HepG2 (cell line): ENCODE measurements around the gene ESRP2. TPM values are rescaled to one million over a fixed set of nuclear protein-coding genes. Genes with fewer than 3 reads are reported as not detected.

Source experiments
- ARNT2 ChIP-seq: sonication (generic); formaldehyde crosslinking; IDR thresholded peaks from 2 replicates; pipeline ENCODE4 v1.8.0; 2022; ENCODE audit warnings: mild to moderate bottlenecking, low read depth, missing genetic modification reagents, moderate library complexity
- DMAP1 ChIP-seq: IDR thresholded peaks from 2 replicates; pipeline ENCODE4 v1.6.1; 2016
- DMTF1 ChIP-seq: sonication (generic); formaldehyde crosslinking; IDR thresholded peaks from 2 replicates; pipeline ENCODE4 v1.4.0; 2020; ENCODE audit warnings: mild to moderate bottlenecking, missing genetic modification reagents
- E2F1 ChIP-seq: sonication (generic); formaldehyde crosslinking; IDR thresholded peaks from 2 replicates; pipeline ENCODE4 v1.5.0; 2020; ENCODE audit warnings: missing genetic modification reagents
- EP300 ChIP-seq, 3 experiments: sonication (generic) in 1 of 3; formaldehyde crosslinking in 1 of 3; IDR thresholded peaks; 2 replicates each; pipeline versions ENCODE4 v1.5.1 to v1.6.1; 2011 to 2020; ENCODE audit warnings: low read depth in 2 of 3, low read length in 2 of 3, borderline replicate concordance in 1 of 3, improper control_type of control experiment in 1 of 3, mild to moderate bottlenecking in 1 of 3, missing genetic modification reagents in 1 of 3, moderate library complexity in 1 of 3
- FOXJ3 ChIP-seq: sonication (generic); formaldehyde crosslinking; IDR thresholded peaks from 2 replicates; pipeline ENCODE4 v1.4.0; 2020; ENCODE audit warnings: missing genetic modification reagents, mild to moderate bottlenecking, borderline replicate concordance
- FOXK2 ChIP-seq: fragments of 450-650 bp; IDR thresholded peaks from 2 replicates; pipeline ENCODE4 v1.6.1; 2016
- HMG20B ChIP-seq: conservative IDR thresholded peaks from 2 replicates; pipeline ENCODE4 v1.6.1; 2016; ENCODE audit warnings: missing genetic modification reagents, missing compliant biosample characterization
- JARID2 ChIP-seq: sonication (generic); formaldehyde crosslinking; IDR thresholded peaks from 2 replicates; pipeline ENCODE4 v1.8.1; 2023; ENCODE audit warnings: missing genetic modification reagents, inconsistent platforms; ENCODE audit not compliant: insufficient replicate concordance
- NCOA1 ChIP-seq: sonication (generic); formaldehyde crosslinking; IDR thresholded peaks from 2 replicates; pipeline ENCODE4 v1.9.0; 2021; ENCODE audit warnings: missing genetic modification reagents
- SNAI1 ChIP-seq: sonication (generic); formaldehyde crosslinking; IDR thresholded peaks from 2 replicates; pipeline ENCODE4 v1.5.0; 2020; ENCODE audit warnings: mild to moderate bottlenecking, missing genetic modification reagents, borderline replicate concordance
- SRSF4 ChIP-seq: fragments of 200-400 bp; formaldehyde crosslinking; IDR thresholded peaks from one replicate; pipeline ENCODE4 v1.6.1; 2018; ENCODE audit warnings: mild to moderate bottlenecking, low read depth, low read length, moderate library complexity; ENCODE audit not compliant: poor library complexity, severe bottlenecking
- TRAFD1 ChIP-seq: sonication (generic); formaldehyde crosslinking; IDR thresholded peaks from 2 replicates; pipeline ENCODE4 v1.5.1; 2020; ENCODE audit warnings: missing genetic modification reagents, mild to moderate bottlenecking, borderline replicate concordance
- ZC3H13 ChIP-seq: sonication (generic); formaldehyde crosslinking; IDR thresholded peaks from 2 replicates; pipeline ENCODE4 v1.8.1; 2023; ENCODE audit warnings: mild to moderate bottlenecking, missing genetic modification reagents, moderate library complexity
- ZNF143 ChIP-seq: sonication (generic); formaldehyde crosslinking; IDR thresholded peaks from 2 replicates; pipeline ENCODE4 v1.4.0; 2020; ENCODE audit warnings: missing genetic modification reagents
- ZNF333 ChIP-seq: sonication (generic); formaldehyde crosslinking; IDR thresholded peaks from 2 replicates; pipeline ENCODE4 v1.4.0; 2020; ENCODE audit warnings: mild to moderate bottlenecking, missing genetic modification reagents, borderline replicate concordance
- ZNF484 ChIP-seq: sonication (generic); formaldehyde crosslinking; IDR thresholded peaks from 2 replicates; pipeline ENCODE4 v1.5.1; 2020; ENCODE audit warnings: mild to moderate bottlenecking, low read depth, missing genetic modification reagents, borderline replicate concordance
- ZNF562 ChIP-seq: sonication (generic); formaldehyde crosslinking; IDR thresholded peaks from 2 replicates; pipeline ENCODE4 v1.8.0; 2022; ENCODE audit warnings: missing genetic modification reagents, borderline replicate concordance
- ZNF704 ChIP-seq: sonication (generic); formaldehyde crosslinking; IDR thresholded peaks from 2 replicates; pipeline ENCODE4 v1.8.1; 2023; ENCODE audit warnings: mild to moderate bottlenecking, inconsistent platforms, moderate library complexity, missing genetic modification reagents, borderline replicate concordance
- polyA plus RNA-seq, 8 experiments: library from polyadenylated mRNA; depleted of rRNA in 3 of 8; stranded (reverse) in 7 of 8; unstranded in 1 of 8; fragments of >200 nt; fragmentation: Illumina TruSeq in 4 of 8; extraction: Trizol in 4 of 8; gene quantifications; 2 replicates each; pipeline versions ENCODE4 v1.2.1 to v1.2.3, GENCODE V29; 2011 to 2016; ENCODE audit warnings: low read depth in 4 of 8, missing spikeins in 1 of 8, mixed read lengths in 1 of 8; ENCODE audit not compliant: insufficient read depth in 1 of 8
- total RNA-seq, 5 experiments: library from RNA; depleted of rRNA; stranded (reverse); fragments of >200 nt; fragmentation: Illumina TruSeq; extraction: Trizol; gene quantifications; 2 replicates each; pipeline ENCODE4 v1.2.3, GENCODE V29; 2016; ENCODE audit warnings: low read depth in 1 of 5

The ESRP2 gene
- total and polyA plus RNA-seq, 2 of the 13 experiments (the other 11 are each of a cell fraction or from before 2014, with no cell fraction given): 21.1 to 32.4 TPM

- TF ChIP-seq ARNT2: no peak; the same call in 1 of the 2 replicates
- TF ChIP-seq DMAP1 (CRISPR knock-in tag): 0 out of 2 replicates have a peak, but pooled peaks have one; percentile 28
- TF ChIP-seq ZC3H13 (CRISPR knock-in tag): peak; percentile 87; the same call in 1 of the 2 replicates
- peak in 1 of 2 experiments; percentile 72; a peak in 2 of 4 replicates for TF ChIP-seq EP300 (IDR thresholded peaks at IDR 0.05; ENCODE audit: low read depth in 2 of 2, low read length in 2 of 2)
- no peak; the same call in 1 of the 2 replicates for TF ChIP-seq EP300 (CRISPR knock-in tag; IDR thresholded peaks at IDR 0.05; ENCODE audit: borderline replicate concordance)
- no peak for TF ChIP-seq SRSF4
- TF ChIP-seq ZNF704 (CRISPR knock-in tag): peak; percentile 12; the same call in 1 of the 2 replicates
- no peak; the same call in 1 of the 2 replicates for TF ChIP-seq HMG20B (CRISPR knock-in tag)
- TF ChIP-seq SNAI1 (CRISPR knock-in tag): no peak
- TF ChIP-seq ZNF333 (CRISPR knock-in tag): no peak
- no peak for TF ChIP-seq NCOA1 (CRISPR knock-in tag)
- peak; percentile 49; the same call in 1 of the 2 replicates for TF ChIP-seq FOXJ3 (CRISPR knock-in tag)
- TF ChIP-seq TRAFD1 (CRISPR knock-in tag): 0 out of 2 replicates have a peak, but pooled peaks have one; percentile 70
- no peak for TF ChIP-seq ZNF484 (CRISPR knock-in tag)
- TF ChIP-seq ZNF143 (CRISPR knock-in tag): peak; percentile 58; the same call in 1 of the 2 replicates
- TF ChIP-seq E2F1 (CRISPR knock-in tag): no peak
- TF ChIP-seq DMTF1: no peak
- peak; percentile 39 for TF ChIP-seq JARID2
- TF ChIP-seq FOXK2: no peak
- TF ChIP-seq ZNF562 (CRISPR knock-in tag): no peak
Observed at GRCh38 chr16:68234188-68235107, 1.5 kb downstream of the ESRP2 start (continued).
